Gastroesophageal sphincter (tissue), 3 donors: ENCODE data around the gene ESD.

Experiments
- CTCF ChIP-seq, 4 experiments: fragments of 200-600 bp in 2 of 4; fragments of 450-650 bp in 2 of 4; sonication (generic) in 1 of 4; IDR thresholded peaks; one replicate each; pipeline ENCODE4 v1.5.1; 2017 to 2019; ENCODE audit warnings: antibody characterized with exemption in 4 of 4, mild to moderate bottlenecking in 2 of 4, moderate library complexity in 2 of 4
- POLR2A ChIP-seq, 2 donors: fragments of 450-650 bp; IDR thresholded peaks; one replicate each; pipeline ENCODE4 v1.6.1; 2017; ENCODE audit warnings: antibody characterized with exemption in 2 of 2, mild to moderate bottlenecking in 2 of 2, moderate library complexity in 1 of 2
- POLR2AphosphoS5 ChIP-seq: sonication (generic); formaldehyde crosslinking; IDR thresholded peaks from one replicate; pipeline ENCODE4 v1.6.1; 2017; ENCODE audit warnings: antibody characterized with exemption

- TF ChIP-seq CTCF (IDR thresholded peaks at IDR 0.05) (no peak), POLR2AphosphoS5 (no peak), POLR2A (IDR thresholded peaks at IDR 0.05) (no peak)
Observed at GRCh38 chr13:46745062-46745461, 51.9 kb downstream of the ESD start.
